Natural killer cell treated with Interleukin-12 subunit alpha and Interleukin-12 subunit beta and Interleukin-15 and Interleukin-18, amount 100 ng/mL, for 72 hours (primary cell): ENCODE results near the gene ZNF69. TPM values are rescaled to one million over a fixed set of nuclear protein-coding genes. Genes with fewer than 3 reads are reported as not detected.
"Not testable (repeated sequence)": the region's sequence is repeated elsewhere in the genome, so short reads cannot be mapped to it uniquely, and the experiment has no call there.

Source experiments
- ATAC-seq, 2 donors: fragments of 150-1000 bp; cut with Tn5 transposase in 1 of 2; sonication (Bioruptor Pico), chemical (Tn5 transposase) in 1 of 2; 2 replicates each; pipeline ENCODE4 v1.10.0; 2021
- DNase-seq: peaks from one replicate; pipeline ENCODE4 v3.0.0; 2022; ENCODE audit warnings: low spot score
- H3K27ac Mint-ChIP-seq, 2 donors: 1 replicate in 1 of 2; 2 replicates in 1 of 2; pipeline ENCODE4 v1.8.0; 2022; ENCODE audit warnings: mixed read lengths in 2 of 2, mild to moderate bottlenecking in 1 of 2, moderate library complexity in 1 of 2
- H3K27me3 Mint-ChIP-seq, 2 donors: 1 replicate in 1 of 2; 2 replicates in 1 of 2; pipeline ENCODE4 v1.8.0; 2022; ENCODE audit warnings: mixed read lengths in 2 of 2
- H3K36me3 Mint-ChIP-seq: one replicate; pipeline ENCODE4 v1.8.0; 2022; ENCODE audit warnings: mixed read lengths
- H3K4me1 Mint-ChIP-seq, 2 donors: 1 replicate in 1 of 2; 2 replicates in 1 of 2; pipeline ENCODE4 v1.8.0; 2022; ENCODE audit warnings: low read depth in 2 of 2, mixed read lengths in 2 of 2, mild to moderate bottlenecking in 1 of 2
- H3K4me3 Mint-ChIP-seq: one replicate; pipeline ENCODE4 v1.8.0; 2022; ENCODE audit warnings: mixed read lengths
- H3K9me3 Mint-ChIP-seq: 2 replicates; pipeline ENCODE4 v1.8.0; 2022; ENCODE audit warnings: mixed read lengths
- total RNA-seq, 2 donors: library from RNA; stranded (reverse); gene quantifications; one replicate each; pipeline ENCODE4 v1.2.3, GENCODE V29; 2022

ZNF69 gene
- total RNA-seq, 2 donors from 2014 or later = 3.0 to 3.5 TPM

GRCh38 chr19:11924886-11925650 is 37.5 kb downstream of the ZNF69 start, which contains the start of gene ZNF700:
ZNF700 (plus strand) TSS chr19:11925107; CDS start chr19:11925211, 104 bp downstream.
- H3K36me3 Mint-ChIP-seq = peaks cover 6% of the 10 kb centered on the region
- H3K9me3 Mint-ChIP-seq = no peaks in the 10 kb centered on the region
- peaks cover 39 to 42% of the 10 kb centered on the region in 2 donors for H3K4me1 Mint-ChIP-seq
- H3K27me3 Mint-ChIP-seq = peaks cover 0 to 4% of the 10 kb centered on the region in 2 donors
- peak within 1 kb of the TSS; percentile 91 to 95 for H3K27ac Mint-ChIP-seq
- H3K4me3 Mint-ChIP-seq = peak within 1 kb of the TSS; percentile 94
- ATAC-seq (peak; percentile 97 to 98), DNase-seq (peak; percentile 95)

- not testable (repeated sequence) for DNase-seq, H3K9me3 Mint-ChIP-seq, H3K27me3 Mint-ChIP-seq, ATAC-seq, H3K36me3 Mint-ChIP-seq
- peaks cover 42 to 48% of the 10 kb centered on the region in 2 donors for H3K4me1 Mint-ChIP-seq
- peak overlapping the region; percentile 91 to 95 for H3K27ac Mint-ChIP-seq
- peak overlapping the region; percentile 94 for H3K4me3 Mint-ChIP-seq
Observed at GRCh38 chr19:11925651-11926187, 38.1 kb downstream of the ZNF69 start.

GRCh38 chr19:11927227-11927626 is 39.6 kb downstream of the ZNF69 start:
- no peak for ATAC-seq
- Mint-ChIP-seq H3K27me3 (peaks cover 0 to 4% of the 10 kb centered on the region in 2 donors), H3K27ac (peak overlapping the region in 1 of 2 donors; percentile 95), H3K36me3 (peaks cover 11% of the 10 kb centered on the region), H3K4me1 (peaks cover 49 to 57% of the 10 kb centered on the region in 2 donors), H3K4me3 (peak overlapping the region; percentile 94), H3K9me3 (no peaks in the 10 kb centered on the region)
- DNase-seq = no peak

- H3K4me3 Mint-ChIP-seq = peak overlapping the region; percentile 31
- H3K4me1 Mint-ChIP-seq = peaks cover 32% of the 10 kb centered on the region in 2 donors
- DNase-seq = no peak
- H3K9me3 Mint-ChIP-seq = no peaks in the 10 kb centered on the region
- no peaks in the 10 kb centered on the region for H3K27me3 Mint-ChIP-seq
- ATAC-seq = no peak
- H3K36me3 Mint-ChIP-seq = peaks cover 9% of the 10 kb centered on the region
- peak overlapping the region in 1 of 2 donors; percentile 71 for H3K27ac Mint-ChIP-seq
Observed at GRCh38 chr19:11931051-11931450, 43.5 kb downstream of the ZNF69 start.

GRCh38 chr19:11931513-11931912 is 43.9 kb downstream of the ZNF69 start:
- Mint-ChIP-seq H3K4me3 (peak overlapping the region; percentile 31), H3K27ac (peak overlapping the region in 1 of 2 donors; percentile 71), H3K27me3 (no peaks in the 10 kb centered on the region), H3K36me3 (peaks cover 13% of the 10 kb centered on the region), H3K4me1 (peaks cover 31% of the 10 kb centered on the region in 2 donors), H3K9me3 (peaks cover 3% of the 10 kb centered on the region)
- ATAC-seq (no peak), DNase-seq (no peak)

- H3K27ac Mint-ChIP-seq, H3K9me3 Mint-ChIP-seq, H3K27me3 Mint-ChIP-seq, ATAC-seq, DNase-seq, H3K4me3 Mint-ChIP-seq: not testable (repeated sequence)
- Mint-ChIP-seq H3K4me1 (peaks cover 17 to 24% of the 10 kb centered on the region in 2 donors), H3K36me3 (peaks cover 34% of the 10 kb centered on the region)
Observed at GRCh38 chr19:11935829-11936228, 48.2 kb downstream of the ZNF69 start.

GRCh38 chr19:11938383-11938782 is 50.8 kb downstream of the ZNF69 start:
- DNase-seq, H3K27ac Mint-ChIP-seq, H3K4me3 Mint-ChIP-seq, ATAC-seq, H3K27me3 Mint-ChIP-seq: not testable (repeated sequence)
- Mint-ChIP-seq H3K9me3 (peaks cover 20% of the 10 kb centered on the region), H3K4me1 (peaks cover 9 to 23% of the 10 kb centered on the region in 2 donors), H3K36me3 (peaks cover 47% of the 10 kb centered on the region)

- ATAC-seq, H3K27ac Mint-ChIP-seq, H3K4me3 Mint-ChIP-seq, H3K27me3 Mint-ChIP-seq, DNase-seq: not testable (repeated sequence)
- H3K36me3 Mint-ChIP-seq = peaks cover 68% of the 10 kb centered on the region
- peaks cover 6 to 16% of the 10 kb centered on the region in 2 donors for H3K4me1 Mint-ChIP-seq
- H3K9me3 Mint-ChIP-seq = peaks cover 25% of the 10 kb centered on the region
Observed at GRCh38 chr19:11941361-11941887, 53.8 kb downstream of the ZNF69 start.

GRCh38 chr19:11942008-11942842 is 54.6 kb downstream of the ZNF69 start:
- Mint-ChIP-seq H3K4me3 (no peak overlapping the region), H3K27ac (no peak overlapping the region), H3K36me3 (peaks cover 69% of the 10 kb centered on the region), H3K9me3 (peaks cover 23% of the 10 kb centered on the region), H3K27me3 (no peaks in the 10 kb centered on the region), H3K4me1 (peaks cover 0 to 12% of the 10 kb centered on the region in 2 donors)
- ATAC-seq = no peak
- no peak for DNase-seq

- Mint-ChIP-seq H3K36me3 (peaks cover 75% of the 10 kb centered on the region), H3K27ac (no peak overlapping the region), H3K4me1 (peaks cover 0 to 12% of the 10 kb centered on the region in 2 donors), H3K4me3 (no peak overlapping the region), H3K27me3 (no peaks in the 10 kb centered on the region), H3K9me3 (peaks cover 23% of the 10 kb centered on the region)
- DNase-seq = no peak
- ATAC-seq = no peak
Observed at GRCh38 chr19:11942843-11943108, 55.2 kb downstream of the ZNF69 start.

GRCh38 chr19:11944656-11945055 is 57.1 kb downstream of the ZNF69 start:
- peaks cover 89% of the 10 kb centered on the region for H3K36me3 Mint-ChIP-seq
- no peak overlapping the region for H3K4me3 Mint-ChIP-seq
- H3K27me3 Mint-ChIP-seq = no peaks in the 10 kb centered on the region
- no peak for ATAC-seq
- DNase-seq = no peak
- peaks cover 0 to 9% of the 10 kb centered on the region in 2 donors for H3K4me1 Mint-ChIP-seq
- peaks cover 30% of the 10 kb centered on the region for H3K9me3 Mint-ChIP-seq
- no peak overlapping the region for H3K27ac Mint-ChIP-seq

- peaks cover 91% of the 10 kb centered on the region for H3K36me3 Mint-ChIP-seq
- no peak for ATAC-seq
Observed at GRCh38 chr19:11948646-11949045, 61.1 kb downstream of the ZNF69 start.

GRCh38 chr19:11949201-11949600 is 61.6 kb downstream of the ZNF69 start:
- Mint-ChIP-seq H3K9me3 (peaks cover 21% of the 10 kb centered on the region), H3K27me3 (no peaks in the 10 kb centered on the region), H3K27ac (peak overlapping the region in 1 of 2 donors; percentile 17), H3K4me3 (no peak overlapping the region), H3K4me1 (peaks cover 0 to 2% of the 10 kb centered on the region in 2 donors), H3K36me3 (peaks cover 91% of the 10 kb centered on the region)
- ATAC-seq = no peak
- no peak for DNase-seq

More at GRCh38 chr19:11948646-11949045, 61.1 kb downstream of the ZNF69 start:
- peaks cover 22% of the 10 kb centered on the region for H3K9me3 Mint-ChIP-seq
- no peak overlapping the region for H3K4me3 Mint-ChIP-seq
- no peaks in the 10 kb centered on the region for H3K27me3 Mint-ChIP-seq
- peaks cover 0 to 2% of the 10 kb centered on the region in 2 donors for H3K4me1 Mint-ChIP-seq
- H3K27ac Mint-ChIP-seq = no peak overlapping the region
- DNase-seq = no peak
